Midbrain (tissue), 1 donor: ENCODE data around the gene GSG1L.

ENCODE experiments used
- DNase-seq: peaks from one replicate; lab custom pipeline; 2025; lab: John Stamatoyannopoulos, UW

GSG1L gene

GRCh38 chr16:28063591-28064061 lies at the start of gene GSG1L:
Gene GSG1L (minus strand): TSS chr16:28063714. CDS start chr16:28063424, 290 bp downstream.
- no peak for DNase-seq

GRCh38 chr16:28112908-28113307 lies 49.4 kb upstream of the GSG1L start:
- no peak for DNase-seq

- DNase-seq = no peak
Observed at GRCh38 chr16:28110977-28111376, 47.5 kb upstream of the GSG1L start.

GRCh38 chr16:28110479-28110878 lies 47.0 kb upstream of the GSG1L start:
- DNase-seq = peak; percentile 4

- DNase-seq = no peak
Observed at GRCh38 chr16:28110074-28110473, 46.6 kb upstream of the GSG1L start.

- no peak for DNase-seq
Observed at GRCh38 chr16:28108590-28109247, 45.2 kb upstream of the GSG1L start.

- DNase-seq = no peak
Observed at GRCh38 chr16:28107232-28107631, 43.7 kb upstream of the GSG1L start.

GRCh38 chr16:28106467-28107215 lies 43.1 kb upstream of the GSG1L start:
- no peak for DNase-seq

GRCh38 chr16:28105954-28106353 lies 42.4 kb upstream of the GSG1L start:
- no peak for DNase-seq

- no peak for DNase-seq
Observed at GRCh38 chr16:28105297-28105696, 41.8 kb upstream of the GSG1L start.

GRCh38 chr16:28104404-28104803 lies 40.9 kb upstream of the GSG1L start:
- DNase-seq = no peak

GRCh38 chr16:28103516-28104170 lies 40.1 kb upstream of the GSG1L start:
- no peak for DNase-seq

- no peak for DNase-seq
Observed at GRCh38 chr16:28101533-28101890, 38.0 kb upstream of the GSG1L start.

- no peak for DNase-seq
Observed at GRCh38 chr16:28100810-28101532, 37.5 kb upstream of the GSG1L start.

GRCh38 chr16:28098959-28099945 lies 35.7 kb upstream of the GSG1L start:
- no peak for DNase-seq

- DNase-seq = no peak
Observed at GRCh38 chr16:28098171-28098958, 34.9 kb upstream of the GSG1L start.

- no peak for DNase-seq
Observed at GRCh38 chr16:28096983-28097899, 33.7 kb upstream of the GSG1L start.

- DNase-seq = no peak
Observed at GRCh38 chr16:28093385-28093725, 29.8 kb upstream of the GSG1L start.

- DNase-seq = no peak
Observed at GRCh38 chr16:28092721-28093384, 29.3 kb upstream of the GSG1L start.
